WTC11 (cell line): ENCODE results near the gene UBAP2L. TPM values are rescaled to one million over a fixed set of nuclear protein-coding genes. Genes with fewer than 3 reads are reported as not detected.

Experiments
- ATAC-seq: fragments of 200-7000 bp; cut with Tn5 transposase; 2 replicates; pipeline ENCODE4 v1.10.0; 2021; ENCODE audit warnings: mild to moderate bottlenecking, moderate library complexity
- CTCF ChIA-PET: fragments of 300-600 bp; sonication (Branson Sonifier 250); formaldehyde crosslinking; loops from one replicate; lab custom pipeline; 2021; ENCODE audit warnings: antibody characterized with exemption; lab: Charles Lee
- POLR2A ChIA-PET: fragments of 350-600 bp; sonication (Branson Sonifier 250); formaldehyde crosslinking; loops from one replicate; lab custom pipeline; 2021; ENCODE audit warnings: antibody characterized with exemption; lab: Charles Lee
- DNase-seq: peaks from one replicate; pipeline ENCODE4 v3.0.0; 2021; ENCODE audit warnings: low spot score
- H3K27ac Mint-ChIP-seq: 2 replicates; pipeline ENCODE4 v1.8.0; 2021; ENCODE audit warnings: mixed read lengths
- H3K27me3 Mint-ChIP-seq: 2 replicates; pipeline ENCODE4 v1.8.0; 2021; ENCODE audit warnings: low read depth, mild to moderate bottlenecking, moderate library complexity, mixed read lengths
- H3K36me3 Mint-ChIP-seq: 2 replicates; pipeline ENCODE4 v1.8.0; 2021; ENCODE audit warnings: mixed read lengths
- H3K4me1 Mint-ChIP-seq: 2 replicates; pipeline ENCODE4 v1.8.0; 2022; ENCODE audit warnings: mixed read lengths
- H3K4me3 Mint-ChIP-seq: 2 replicates; pipeline ENCODE4 v1.8.0; 2021; ENCODE audit warnings: mild to moderate bottlenecking, moderate library complexity, mixed read lengths
- H3K9me3 Mint-ChIP-seq: 2 replicates; pipeline ENCODE4 v1.8.0; 2021; ENCODE audit warnings: mixed read lengths
- CBFB ChIP-seq: sonication (generic); formaldehyde crosslinking; IDR thresholded peaks from 2 replicates; pipeline ENCODE4 v1.8.1; 2022; ENCODE audit warnings: mild to moderate bottlenecking, low read depth, missing genetic modification reagents
- GABPB1 ChIP-seq: sonication (generic); formaldehyde crosslinking; IDR thresholded peaks from 2 replicates; pipeline ENCODE4 v1.8.1; 2023; ENCODE audit warnings: mild to moderate bottlenecking, missing genetic modification reagents
- IRF2 ChIP-seq: sonication (generic); formaldehyde crosslinking; IDR thresholded peaks from 2 replicates; pipeline ENCODE4 v1.8.0; 2022; ENCODE audit warnings: low read depth, missing genetic modification reagents, borderline replicate concordance
- PRRX2 ChIP-seq: fragments of 250-450 bp; sonication (Bioruptor Pico); IDR thresholded peaks from 2 replicates; pipeline ENCODE4 v1.8.0; 2021; ENCODE audit warnings: mild to moderate bottlenecking
- SMAD4 ChIP-seq: sonication (generic); formaldehyde crosslinking; IDR thresholded peaks from 2 replicates; pipeline ENCODE4 v1.8.0; 2022; ENCODE audit warnings: mild to moderate bottlenecking, missing genetic modification reagents
- SOX15 ChIP-seq: fragments of 250-450 bp; sonication (Bioruptor Pico); IDR thresholded peaks from 2 replicates; pipeline ENCODE4 v1.9.0; 2021; ENCODE audit warnings: mild to moderate bottlenecking
- ZNF263 ChIP-seq: sonication (generic); formaldehyde crosslinking; IDR thresholded peaks from 2 replicates; pipeline ENCODE4 v1.8.1; 2022; ENCODE audit warnings: low read depth, mild to moderate bottlenecking, moderate library complexity, missing genetic modification reagents
- total RNA-seq: library from RNA; stranded (reverse); gene quantifications from 3 replicates; pipeline ENCODE4 v1.2.3, GENCODE V29; 2021
- TF ChIP-seq, protein P1 (sequence below): sonication (generic); formaldehyde crosslinking; IDR thresholded peaks from 2 replicates; pipeline ENCODE4 v1.8.0; 2022; ENCODE audit warnings: mild to moderate bottlenecking, missing genetic modification reagents
- TF ChIP-seq, protein P2 (sequence below): sonication (generic); formaldehyde crosslinking; IDR thresholded peaks from 2 replicates; pipeline ENCODE4 v1.8.1; 2023; ENCODE audit warnings: mild to moderate bottlenecking, moderate library complexity, missing genetic modification reagents
- TF ChIP-seq, protein P3 (sequence below): sonication (generic); formaldehyde crosslinking; IDR thresholded peaks from 2 replicates; pipeline ENCODE4 v1.8.0; 2022; ENCODE audit warnings: mild to moderate bottlenecking, missing genetic modification reagents
- TF ChIP-seq, protein P4 (sequence below): fragments of 250-450 bp; sonication (Bioruptor Pico); IDR thresholded peaks from 2 replicates; pipeline ENCODE4 v1.9.0; 2021; ENCODE audit warnings: mild to moderate bottlenecking, borderline replicate concordance

The UBAP2L gene
- total RNA-seq, 1 experiment from 2014 or later, result 205 TPM

DNA sequence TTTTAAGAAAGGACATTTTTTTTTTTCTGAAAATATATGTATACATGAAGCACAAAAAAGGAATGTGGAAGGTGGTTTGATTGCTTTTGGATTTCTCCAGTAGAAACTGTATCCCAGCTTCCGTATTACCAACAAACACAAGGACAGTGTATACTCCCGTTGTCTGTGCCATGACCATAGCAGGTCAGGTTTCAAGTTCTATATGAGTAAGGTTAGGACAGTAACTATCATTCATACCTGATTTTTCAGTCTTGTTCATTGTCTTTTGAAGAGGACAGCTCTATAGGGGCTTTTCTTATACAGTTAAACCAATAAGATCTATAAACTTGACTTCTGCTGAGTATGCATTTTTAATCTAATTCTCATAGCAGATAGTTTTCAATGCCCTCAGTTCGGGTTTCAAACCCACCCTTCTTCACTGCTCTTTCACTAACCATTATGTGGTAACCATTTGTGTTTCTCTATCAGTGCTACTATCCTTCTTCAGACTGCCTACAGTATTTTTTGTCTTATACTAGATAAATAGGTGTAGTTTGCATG, 19.6 kb downstream of the UBAP2L start (continued):
- TF ChIP-seq, protein P1, sequence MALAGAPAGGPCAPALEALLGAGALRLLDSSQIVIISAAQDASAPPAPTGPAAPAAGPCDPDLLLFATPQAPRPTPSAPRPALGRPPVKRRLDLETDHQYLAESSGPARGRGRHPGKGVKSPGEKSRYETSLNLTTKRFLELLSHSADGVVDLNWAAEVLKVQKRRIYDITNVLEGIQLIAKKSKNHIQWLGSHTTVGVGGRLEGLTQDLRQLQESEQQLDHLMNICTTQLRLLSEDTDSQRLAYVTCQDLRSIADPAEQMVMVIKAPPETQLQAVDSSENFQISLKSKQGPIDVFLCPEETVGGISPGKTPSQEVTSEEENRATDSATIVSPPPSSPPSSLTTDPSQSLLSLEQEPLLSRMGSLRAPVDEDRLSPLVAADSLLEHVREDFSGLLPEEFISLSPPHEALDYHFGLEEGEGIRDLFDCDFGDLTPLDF (CRISPR knock-in tag), result no peak
- TF ChIP-seq, all 79 proteins: peak for 0

DNA sequence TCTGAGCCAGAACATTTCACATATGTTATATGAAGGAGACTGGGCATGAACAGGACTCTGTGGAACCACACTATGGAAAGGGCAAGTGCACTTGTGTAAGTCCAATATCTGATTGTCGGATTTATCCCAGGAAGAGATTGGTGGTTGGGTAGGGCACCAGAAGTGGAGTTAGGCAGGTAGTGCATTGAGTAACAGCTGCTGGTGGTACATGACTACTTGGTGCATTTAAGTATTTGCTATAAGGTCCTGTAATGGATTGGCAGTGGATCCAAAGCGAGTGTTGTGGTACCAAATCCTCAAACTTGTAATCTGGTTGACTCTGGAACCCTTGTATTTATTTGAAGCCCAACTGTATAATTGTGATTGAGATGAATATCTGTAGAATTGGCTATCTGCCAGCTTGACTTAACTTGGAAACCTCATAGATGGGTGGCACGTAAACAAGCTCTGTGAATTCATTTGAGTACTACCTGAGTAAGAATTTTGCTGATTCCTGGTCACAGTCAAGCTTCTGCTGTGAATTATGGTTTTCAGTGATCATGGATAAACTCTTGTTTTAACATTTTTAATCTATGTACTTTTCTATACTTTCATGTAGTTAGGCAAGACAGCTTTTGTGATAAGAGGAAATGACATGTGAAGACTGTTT, 21.1 kb downstream of the UBAP2L start:
- H3K27me3 Mint-ChIP-seq, result no peaks in the 10 kb centered on the region
- peaks cover 90% of the 10 kb centered on the region for H3K36me3 Mint-ChIP-seq
- CTCF ChIA-PET, result no interaction called here
- POLR2A ChIA-PET, result no interaction called here
- H3K27ac Mint-ChIP-seq, result no peak overlapping the region
- H3K9me3 Mint-ChIP-seq, result no peaks in the 10 kb centered on the region
- TF ChIP-seq, protein P2, sequence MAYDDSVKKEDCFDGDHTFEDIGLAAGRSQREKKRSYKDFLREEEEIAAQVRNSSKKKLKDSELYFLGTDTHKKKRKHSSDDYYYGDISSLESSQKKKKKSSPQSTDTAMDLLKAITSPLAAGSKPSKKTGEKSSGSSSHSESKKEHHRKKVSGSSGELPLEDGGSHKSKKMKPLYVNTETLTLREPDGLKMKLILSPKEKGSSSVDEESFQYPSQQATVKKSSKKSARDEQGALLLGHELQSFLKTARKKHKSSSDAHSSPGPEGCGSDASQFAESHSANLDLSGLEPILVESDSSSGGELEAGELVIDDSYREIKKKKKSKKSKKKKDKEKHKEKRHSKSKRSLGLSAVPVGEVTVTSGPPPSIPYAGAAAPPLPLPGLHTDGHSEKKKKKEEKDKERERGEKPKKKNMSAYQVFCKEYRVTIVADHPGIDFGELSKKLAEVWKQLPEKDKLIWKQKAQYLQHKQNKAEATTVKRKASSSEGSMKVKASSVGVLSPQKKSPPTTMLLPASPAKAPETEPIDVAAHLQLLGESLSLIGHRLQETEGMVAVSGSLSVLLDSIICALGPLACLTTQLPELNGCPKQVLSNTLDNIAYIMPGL (CRISPR knock-in tag), result no peak
- no peak for TF ChIP-seq ZNF263 (CRISPR knock-in tag)
- no peak for TF ChIP-seq SOX15 (CRISPR knock-in tag)
- no peak for TF ChIP-seq GABPB1
- no peak for TF ChIP-seq SMAD4 (CRISPR knock-in tag)
- TF ChIP-seq PRRX2 (CRISPR knock-in tag), result no peak
- no peak for TF ChIP-seq CBFB
- TF ChIP-seq, all 79 proteins: peak for 0
- H3K4me1 Mint-ChIP-seq, result no peaks in the 10 kb centered on the region
- DNase-seq, result no peak
- H3K4me3 Mint-ChIP-seq, result no peak overlapping the region
- ATAC-seq, result no peak

DNA sequence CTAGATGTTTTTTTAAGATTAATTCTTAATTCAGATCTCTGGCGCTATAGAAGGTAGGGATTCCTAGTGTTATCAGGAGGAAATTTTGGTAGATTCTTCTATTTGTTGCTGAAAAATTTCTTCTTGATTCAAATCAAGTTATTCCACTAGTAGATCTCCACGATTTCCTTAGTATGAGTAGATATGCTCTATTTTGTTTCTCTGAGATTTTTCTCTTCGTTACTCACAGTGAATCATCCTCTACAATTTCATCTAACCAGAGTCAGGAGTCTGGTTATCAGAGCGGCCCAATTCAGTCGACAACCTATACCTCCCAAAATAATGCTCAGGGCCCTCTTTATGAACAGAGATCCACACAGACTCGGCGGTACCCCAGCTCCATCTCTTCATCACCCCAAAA, 32.9 kb downstream of the UBAP2L start:
- CTCF ChIA-PET, result interaction anchor here (0.7 kb wide), 1 partner anchor 99 kb away, joined by 3 read pairs; no protein-coding TSS in a partner anchor
- DNase-seq, result no peak
- Mint-ChIP-seq H3K4me3 (no peak overlapping the region), H3K4me1 (no peaks in the 10 kb centered on the region), H3K27ac (no peak overlapping the region), H3K27me3 (no peaks in the 10 kb centered on the region), H3K9me3 (no peaks in the 10 kb centered on the region), H3K36me3 (peaks cover 87% of the 10 kb centered on the region)
- ATAC-seq, result no peak
- POLR2A ChIA-PET, result no interaction called here
- TF ChIP-seq, protein P3, sequence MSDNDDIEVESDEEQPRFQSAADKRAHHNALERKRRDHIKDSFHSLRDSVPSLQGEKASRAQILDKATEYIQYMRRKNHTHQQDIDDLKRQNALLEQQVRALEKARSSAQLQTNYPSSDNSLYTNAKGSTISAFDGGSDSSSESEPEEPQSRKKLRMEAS (CRISPR knock-in tag), result no peak
- TF ChIP-seq, protein P1 (CRISPR knock-in tag), result no peak
- TF ChIP-seq, protein P4, sequence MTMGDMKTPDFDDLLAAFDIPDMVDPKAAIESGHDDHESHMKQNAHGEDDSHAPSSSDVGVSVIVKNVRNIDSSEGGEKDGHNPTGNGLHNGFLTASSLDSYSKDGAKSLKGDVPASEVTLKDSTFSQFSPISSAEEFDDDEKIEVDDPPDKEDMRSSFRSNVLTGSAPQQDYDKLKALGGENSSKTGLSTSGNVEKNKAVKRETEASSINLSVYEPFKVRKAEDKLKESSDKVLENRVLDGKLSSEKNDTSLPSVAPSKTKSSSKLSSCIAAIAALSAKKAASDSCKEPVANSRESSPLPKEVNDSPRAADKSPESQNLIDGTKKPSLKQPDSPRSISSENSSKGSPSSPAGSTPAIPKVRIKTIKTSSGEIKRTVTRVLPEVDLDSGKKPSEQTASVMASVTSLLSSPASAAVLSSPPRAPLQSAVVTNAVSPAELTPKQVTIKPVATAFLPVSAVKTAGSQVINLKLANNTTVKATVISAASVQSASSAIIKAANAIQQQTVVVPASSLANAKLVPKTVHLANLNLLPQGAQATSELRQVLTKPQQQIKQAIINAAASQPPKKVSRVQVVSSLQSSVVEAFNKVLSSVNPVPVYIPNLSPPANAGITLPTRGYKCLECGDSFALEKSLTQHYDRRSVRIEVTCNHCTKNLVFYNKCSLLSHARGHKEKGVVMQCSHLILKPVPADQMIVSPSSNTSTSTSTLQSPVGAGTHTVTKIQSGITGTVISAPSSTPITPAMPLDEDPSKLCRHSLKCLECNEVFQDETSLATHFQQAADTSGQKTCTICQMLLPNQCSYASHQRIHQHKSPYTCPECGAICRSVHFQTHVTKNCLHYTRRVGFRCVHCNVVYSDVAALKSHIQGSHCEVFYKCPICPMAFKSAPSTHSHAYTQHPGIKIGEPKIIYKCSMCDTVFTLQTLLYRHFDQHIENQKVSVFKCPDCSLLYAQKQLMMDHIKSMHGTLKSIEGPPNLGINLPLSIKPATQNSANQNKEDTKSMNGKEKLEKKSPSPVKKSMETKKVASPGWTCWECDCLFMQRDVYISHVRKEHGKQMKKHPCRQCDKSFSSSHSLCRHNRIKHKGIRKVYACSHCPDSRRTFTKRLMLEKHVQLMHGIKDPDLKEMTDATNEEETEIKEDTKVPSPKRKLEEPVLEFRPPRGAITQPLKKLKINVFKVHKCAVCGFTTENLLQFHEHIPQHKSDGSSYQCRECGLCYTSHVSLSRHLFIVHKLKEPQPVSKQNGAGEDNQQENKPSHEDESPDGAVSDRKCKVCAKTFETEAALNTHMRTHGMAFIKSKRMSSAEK (CRISPR knock-in tag), result no peak
- TF ChIP-seq IRF2, result no peak
